Neural crest cell (in vitro differentiated cells): ENCODE data around the gene LRSAM1. TPM values are rescaled to one million over a fixed set of nuclear protein-coding genes. Genes with fewer than 3 reads are reported as not detected.

Experiments
- DNase-seq: peaks from one replicate; pipeline ENCODE4 v3.0.0; 2021; ENCODE audit warnings: low read depth, mixed read lengths, low spot score
- H3K27ac Mint-ChIP-seq: one replicate; pipeline ENCODE4 v1.8.0; 2021; ENCODE audit warnings: mild to moderate bottlenecking, mixed read lengths; ENCODE audit not compliant: unreplicated experiment
- H3K27me3 Mint-ChIP-seq: 2 replicates; pipeline ENCODE4 v1.8.0; 2021; ENCODE audit warnings: low read depth, mild to moderate bottlenecking, mixed read lengths
- H3K36me3 Mint-ChIP-seq: 2 replicates; pipeline ENCODE4 v1.8.0; 2021; ENCODE audit warnings: low read depth, mild to moderate bottlenecking, mixed read lengths
- H3K4me1 Mint-ChIP-seq: 2 replicates; pipeline ENCODE4 v1.8.0; 2021; ENCODE audit warnings: mixed read lengths
- H3K4me3 Mint-ChIP-seq: one replicate; pipeline ENCODE4 v1.8.0; 2021; ENCODE audit warnings: mild to moderate bottlenecking, mixed read lengths
- H3K9me3 Mint-ChIP-seq: 2 replicates; pipeline ENCODE4 v1.8.0; 2021; ENCODE audit warnings: mixed read lengths
- CTCF ChIP-seq: fragments of 200-600 bp; sonication (generic); conservative IDR thresholded peaks from 2 replicates; pipeline ENCODE4 v1.5.0; 2021; ENCODE audit warnings: antibody characterized with exemption, mild to moderate bottlenecking
- total RNA-seq: library from RNA; stranded (reverse); gene quantifications from 2 replicates; pipeline ENCODE4 v1.2.1, GENCODE V29; 2021

Gene LRSAM1
- total RNA-seq, 1 donor from 2014 or later: 17.3 TPM

DNA sequence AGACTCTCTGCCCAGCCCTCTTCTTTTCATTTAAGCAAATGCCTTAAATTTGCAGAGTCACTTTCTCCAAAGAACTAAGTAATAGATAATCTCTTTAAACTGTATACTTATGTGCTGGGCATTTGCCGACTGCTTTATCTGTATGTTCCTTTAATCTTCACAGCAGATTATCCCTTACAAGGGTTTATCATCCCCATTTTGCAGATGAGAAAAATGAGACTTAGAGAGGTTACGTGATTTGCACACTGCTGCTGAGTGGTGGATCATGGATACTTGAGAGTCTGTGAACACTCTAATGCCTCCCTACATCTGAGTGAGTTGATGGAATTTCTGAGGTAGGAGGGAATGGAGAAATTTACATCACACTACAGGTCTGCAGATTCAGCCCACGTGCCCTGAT lies 23.0 kb upstream of the LRSAM1 start:
- peak overlapping the region; percentile 64 for H3K4me3 Mint-ChIP-seq
- no peaks in the 10 kb centered on the region for H3K9me3 Mint-ChIP-seq
- H3K36me3 Mint-ChIP-seq: peaks cover 14% of the 10 kb centered on the region
- no peak for DNase-seq
- no peak for TF ChIP-seq CTCF
- peaks cover 31% of the 10 kb centered on the region for H3K4me1 Mint-ChIP-seq
- H3K27me3 Mint-ChIP-seq: no peaks in the 10 kb centered on the region
- H3K27ac Mint-ChIP-seq: peak overlapping the region; percentile 22

- H3K36me3 Mint-ChIP-seq: peaks cover 25% of the 10 kb centered on the region
These were observed 20.9 kb upstream of the LRSAM1 start for GRCh38 chr9:127430415-127430814.

GRCh38 chr9:127437497-127438264 lies 13.6 kb upstream of the LRSAM1 start:
- no peak overlapping the region for H3K27ac Mint-ChIP-seq
- H3K4me3 Mint-ChIP-seq: no peak overlapping the region
- H3K27me3 Mint-ChIP-seq: no peaks in the 10 kb centered on the region
- no peaks in the 10 kb centered on the region for H3K4me1 Mint-ChIP-seq
- peaks cover 31% of the 10 kb centered on the region for H3K36me3 Mint-ChIP-seq
- TF ChIP-seq CTCF: peak; percentile 24
- H3K9me3 Mint-ChIP-seq: no peaks in the 10 kb centered on the region
- DNase-seq: no peak

More at GRCh38 chr9:127430415-127430814, 20.9 kb upstream of the LRSAM1 start:
- Mint-ChIP-seq H3K9me3 (no peaks in the 10 kb centered on the region), H3K27ac (no peak overlapping the region), H3K4me1 (peaks cover 11% of the 10 kb centered on the region), H3K4me3 (no peak overlapping the region), H3K27me3 (no peaks in the 10 kb centered on the region)
- DNase-seq: no peak
- no peak for TF ChIP-seq CTCF

DNA sequence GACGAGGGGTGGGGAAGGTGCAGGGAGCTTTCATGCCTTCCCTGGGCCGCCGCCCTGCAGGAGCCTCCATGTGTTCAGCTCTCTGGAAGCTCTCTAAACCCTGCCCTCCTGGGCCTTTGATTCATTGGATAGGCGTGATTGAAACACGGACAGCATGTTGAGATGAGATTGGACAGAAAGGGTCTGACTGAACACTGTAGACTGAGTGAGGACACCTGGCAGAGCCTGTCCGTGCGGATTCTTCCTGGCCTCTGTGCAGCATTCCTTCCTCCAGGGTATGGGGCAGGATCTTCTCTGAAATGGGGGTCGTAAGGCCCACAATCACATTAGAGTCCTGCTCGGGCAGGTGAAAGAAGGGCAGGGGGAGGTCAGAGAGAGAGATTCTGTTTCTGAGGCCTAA lies 12.9 kb upstream of the LRSAM1 start:
- no peak for TF ChIP-seq CTCF
- no peak for DNase-seq
- Mint-ChIP-seq H3K27ac (no peak overlapping the region), H3K4me1 (no peaks in the 10 kb centered on the region), H3K9me3 (no peaks in the 10 kb centered on the region), H3K36me3 (peaks cover 31% of the 10 kb centered on the region), H3K4me3 (no peak overlapping the region), H3K27me3 (no peaks in the 10 kb centered on the region)

DNA sequence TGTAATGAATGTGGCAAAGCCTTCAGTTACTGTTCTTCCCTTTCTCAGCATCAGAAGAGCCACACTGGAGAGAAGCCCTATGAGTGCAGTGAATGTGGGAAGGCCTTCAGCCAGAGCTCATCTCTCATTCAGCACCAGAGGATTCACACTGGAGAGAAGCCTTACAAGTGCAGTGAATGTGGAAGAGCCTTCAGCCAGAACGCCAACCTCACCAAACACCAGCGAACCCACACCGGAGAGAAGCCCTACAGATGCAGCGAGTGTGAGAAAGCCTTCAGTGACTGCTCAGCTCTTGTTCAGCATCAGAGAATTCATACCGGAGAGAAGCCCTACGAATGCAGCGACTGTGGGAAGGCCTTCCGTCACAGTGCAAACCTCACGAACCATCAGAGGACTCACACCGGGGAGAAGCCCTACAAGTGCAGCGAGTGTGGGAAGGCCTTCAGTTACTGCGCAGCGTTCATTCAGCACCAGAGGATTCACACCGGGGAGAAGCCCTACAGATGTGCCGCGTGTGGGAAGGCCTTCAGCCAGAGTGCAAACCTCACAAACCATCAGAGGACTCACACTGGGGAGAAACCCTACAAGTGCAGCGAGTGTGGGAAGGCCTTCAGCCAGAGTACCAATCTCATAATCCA lies 6.9 kb upstream of the LRSAM1 start:
- H3K27me3 Mint-ChIP-seq: no peaks in the 10 kb centered on the region
- peaks cover 5% of the 10 kb centered on the region for H3K9me3 Mint-ChIP-seq
- peaks cover 75% of the 10 kb centered on the region for H3K36me3 Mint-ChIP-seq
- H3K27ac Mint-ChIP-seq: peak overlapping the region; percentile 16
- peak overlapping the region; percentile 68 for H3K4me3 Mint-ChIP-seq
- no peak for TF ChIP-seq CTCF
- peaks cover 20% of the 10 kb centered on the region for H3K4me1 Mint-ChIP-seq
- DNase-seq: no peak
